ENCODE measurements around the gene MCUR1. TPM values are rescaled to one million over a fixed set of nuclear protein-coding genes. Genes with fewer than 3 reads are reported as not detected.
"Not testable (repeated sequence)": the region's sequence is repeated elsewhere in the genome, so short reads cannot be mapped to it uniquely, and the experiment has no call there.

The MCUR1 gene
- total RNA-seq, 1 donor from 2014 or later, result 31.7 TPM

GRCh38 chr6:13794184-13794583 is 20.2 kb downstream of the MCUR1 start:
- Mint-ChIP-seq H3K36me3 (ENCODE audit: low read depth) (peaks cover 16% of the 10 kb centered on the region), H3K4me1 (ENCODE audit: low read depth) (peaks cover 18% of the 10 kb centered on the region), H3K27ac (ENCODE audit: unreplicated experiment) (no peak overlapping the region), H3K27me3 (ENCODE audit: low read depth) (no peaks in the 10 kb centered on the region), H3K9me3 (ENCODE audit: low read depth) (no peaks in the 10 kb centered on the region), H3K4me3 (ENCODE audit: unreplicated experiment) (no peak overlapping the region)
- TF ChIP-seq, protein P1, sequence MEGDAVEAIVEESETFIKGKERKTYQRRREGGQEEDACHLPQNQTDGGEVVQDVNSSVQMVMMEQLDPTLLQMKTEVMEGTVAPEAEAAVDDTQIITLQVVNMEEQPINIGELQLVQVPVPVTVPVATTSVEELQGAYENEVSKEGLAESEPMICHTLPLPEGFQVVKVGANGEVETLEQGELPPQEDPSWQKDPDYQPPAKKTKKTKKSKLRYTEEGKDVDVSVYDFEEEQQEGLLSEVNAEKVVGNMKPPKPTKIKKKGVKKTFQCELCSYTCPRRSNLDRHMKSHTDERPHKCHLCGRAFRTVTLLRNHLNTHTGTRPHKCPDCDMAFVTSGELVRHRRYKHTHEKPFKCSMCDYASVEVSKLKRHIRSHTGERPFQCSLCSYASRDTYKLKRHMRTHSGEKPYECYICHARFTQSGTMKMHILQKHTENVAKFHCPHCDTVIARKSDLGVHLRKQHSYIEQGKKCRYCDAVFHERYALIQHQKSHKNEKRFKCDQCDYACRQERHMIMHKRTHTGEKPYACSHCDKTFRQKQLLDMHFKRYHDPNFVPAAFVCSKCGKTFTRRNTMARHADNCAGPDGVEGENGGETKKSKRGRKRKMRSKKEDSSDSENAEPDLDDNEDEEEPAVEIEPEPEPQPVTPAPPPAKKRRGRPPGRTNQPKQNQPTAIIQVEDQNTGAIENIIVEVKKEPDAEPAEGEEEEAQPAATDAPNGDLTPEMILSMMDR (IDR thresholded peaks at IDR 0.05), result no peak
- no peak for DNase-seq (ENCODE audit: low spot score)

- peaks cover 14% of the 10 kb centered on the region for H3K36me3 Mint-ChIP-seq (ENCODE audit: low read depth)
- peaks cover 23% of the 10 kb centered on the region for H3K4me1 Mint-ChIP-seq (ENCODE audit: low read depth)
- H3K27me3 Mint-ChIP-seq (ENCODE audit: low read depth), result no peaks in the 10 kb centered on the region
- DNase-seq (ENCODE audit: low spot score), result no peak
- TF ChIP-seq, protein P1 (IDR thresholded peaks at IDR 0.05), result no peak
- H3K27ac Mint-ChIP-seq (ENCODE audit: unreplicated experiment), result no peak overlapping the region
- H3K4me3 Mint-ChIP-seq (ENCODE audit: unreplicated experiment), result no peak overlapping the region
- no peaks in the 10 kb centered on the region for H3K9me3 Mint-ChIP-seq (ENCODE audit: low read depth)
Observed at GRCh38 chr6:13789746-13790145, 24.6 kb downstream of the MCUR1 start.

DNA sequence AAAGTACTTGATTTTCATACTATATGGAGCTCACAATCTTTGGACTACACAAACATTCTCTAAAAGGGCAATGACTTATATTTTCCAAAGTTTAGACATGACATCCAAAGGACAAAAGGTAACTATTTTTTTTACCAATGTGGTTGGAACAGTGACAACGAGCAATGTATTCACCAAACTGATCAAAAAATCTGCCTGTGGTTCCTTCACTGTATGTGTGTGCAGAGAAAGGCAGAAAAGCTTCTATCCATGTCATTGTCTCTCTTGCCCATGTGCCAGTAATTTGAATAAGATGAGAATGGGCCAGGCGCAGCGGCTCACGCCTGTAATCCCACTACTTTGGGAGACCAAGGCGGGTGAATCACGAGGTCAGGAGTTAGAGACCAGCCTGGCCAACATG is 25.5 kb downstream of the MCUR1 start:
- no peaks in the 10 kb centered on the region for H3K9me3 Mint-ChIP-seq (ENCODE audit: low read depth)
- H3K27me3 Mint-ChIP-seq (ENCODE audit: low read depth), result no peaks in the 10 kb centered on the region
- no peak for DNase-seq (ENCODE audit: low spot score)
- no peak overlapping the region for H3K27ac Mint-ChIP-seq (ENCODE audit: unreplicated experiment)
- H3K4me3 Mint-ChIP-seq (ENCODE audit: unreplicated experiment), result no peak overlapping the region
- H3K36me3 Mint-ChIP-seq (ENCODE audit: low read depth), result peaks cover 15% of the 10 kb centered on the region
- peaks cover 16% of the 10 kb centered on the region for H3K4me1 Mint-ChIP-seq (ENCODE audit: low read depth)
- TF ChIP-seq, protein P1 (IDR thresholded peaks at IDR 0.05), result no peak

- Mint-ChIP-seq H3K9me3 (ENCODE audit: low read depth) (no peaks in the 10 kb centered on the region), H3K36me3 (ENCODE audit: low read depth) (peaks cover 13% of the 10 kb centered on the region), H3K4me1 (ENCODE audit: low read depth) (peaks cover 16% of the 10 kb centered on the region), H3K27me3 (ENCODE audit: low read depth) (no peaks in the 10 kb centered on the region), H3K27ac (ENCODE audit: unreplicated experiment) (peak overlapping the region; percentile 89), H3K4me3 (ENCODE audit: unreplicated experiment) (peak overlapping the region; percentile 47)
- TF ChIP-seq, protein P1 (IDR thresholded peaks at IDR 0.05), result no peak
- no peak for DNase-seq (ENCODE audit: low spot score)
Observed at GRCh38 chr6:13787137-13787536, 27.2 kb downstream of the MCUR1 start.

- H3K4me3 Mint-ChIP-seq (ENCODE audit: unreplicated experiment); H3K36me3 Mint-ChIP-seq (ENCODE audit: low read depth); H3K4me1 Mint-ChIP-seq (ENCODE audit: low read depth); DNase-seq (ENCODE audit: low spot score); H3K27ac Mint-ChIP-seq (ENCODE audit: unreplicated experiment); H3K27me3 Mint-ChIP-seq (ENCODE audit: low read depth); H3K9me3 Mint-ChIP-seq (ENCODE audit: low read depth): not testable (repeated sequence)
Observed at GRCh38 chr6:13780162-13780561, 34.2 kb downstream of the MCUR1 start.

DNA sequence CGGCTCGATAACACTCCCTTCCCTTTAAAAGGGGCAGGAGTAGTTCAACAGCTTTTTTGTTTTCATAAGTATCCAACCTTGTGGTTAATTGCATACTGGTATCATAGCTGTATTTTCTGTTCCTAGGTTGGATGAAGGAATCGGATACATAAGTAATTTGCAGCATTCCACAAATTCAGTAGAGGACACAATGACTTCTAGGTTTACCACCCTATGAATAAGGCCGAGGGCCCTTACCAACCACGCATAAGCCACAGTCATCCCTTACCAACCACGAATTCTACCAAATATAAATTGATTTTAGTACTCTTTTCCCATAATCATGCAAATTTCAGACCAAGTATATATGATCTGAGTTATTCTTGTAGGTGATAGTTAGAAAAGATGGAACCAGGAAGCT is 36.3 kb downstream of the MCUR1 start:
- Mint-ChIP-seq H3K36me3 (ENCODE audit: low read depth) (no peaks in the 10 kb centered on the region), H3K4me3 (ENCODE audit: unreplicated experiment) (no peak overlapping the region), H3K27me3 (ENCODE audit: low read depth) (no peaks in the 10 kb centered on the region), H3K9me3 (ENCODE audit: low read depth) (no peaks in the 10 kb centered on the region), H3K27ac (ENCODE audit: unreplicated experiment) (no peak overlapping the region), H3K4me1 (ENCODE audit: low read depth) (no peaks in the 10 kb centered on the region)
- no peak for DNase-seq (ENCODE audit: low spot score)
- TF ChIP-seq, protein P1 (IDR thresholded peaks at IDR 0.05), result no peak
